HEK293 (cell line): ENCODE data around the gene CYB5B.

Source experiments
- KLF16 ChIP-seq: fragments of 450-650 bp; formaldehyde crosslinking; IDR thresholded peaks from 2 replicates; pipeline ENCODE4 v1.5.1; 2017; ENCODE audit warnings: missing biosample characterization, missing genetic modification characterization
- SCRT2 ChIP-seq: fragments of 450-650 bp; formaldehyde crosslinking; IDR thresholded peaks from 2 replicates; pipeline ENCODE4 v1.5.1; 2016; ENCODE audit warnings: missing biosample characterization, missing genetic modification characterization
- WT1 ChIP-seq: fragments of 450-650 bp; formaldehyde crosslinking; IDR thresholded peaks from 2 replicates; pipeline ENCODE4 v1.5.1; 2016; ENCODE audit warnings: missing biosample characterization, missing genetic modification characterization
- ZNF112 ChIP-seq: fragments of 450-650 bp; formaldehyde crosslinking; IDR thresholded peaks from 2 replicates; pipeline ENCODE4 v1.5.0; 2017; ENCODE audit warnings: missing biosample characterization, missing genetic modification characterization
- ZNF121 ChIP-seq: fragments of 450-650 bp; formaldehyde crosslinking; IDR thresholded peaks from 2 replicates; pipeline ENCODE4 v1.5.1; 2016; ENCODE audit warnings: missing biosample characterization, missing genetic modification characterization
- ZNF2 ChIP-seq: fragments of 450-650 bp; formaldehyde crosslinking; IDR thresholded peaks from 2 replicates; pipeline ENCODE4 v1.5.1; 2016; ENCODE audit warnings: missing biosample characterization, missing genetic modification characterization
- ZNF391 ChIP-seq: fragments of 450-650 bp; formaldehyde crosslinking; IDR thresholded peaks from 2 replicates; pipeline ENCODE4 v1.5.1; 2016; ENCODE audit warnings: low read depth, missing biosample characterization, missing genetic modification characterization, borderline replicate concordance
- ZNF423 ChIP-seq: fragments of 450-650 bp; formaldehyde crosslinking; IDR thresholded peaks from 2 replicates; pipeline ENCODE4 v1.5.1; 2016; ENCODE audit warnings: missing biosample characterization, missing genetic modification characterization
- ZNF639 ChIP-seq: fragments of 450-650 bp; formaldehyde crosslinking; IDR thresholded peaks from 2 replicates; pipeline ENCODE4 v1.5.1; 2016; ENCODE audit warnings: missing biosample characterization, missing genetic modification characterization
- ZSCAN4 ChIP-seq: fragments of 450-650 bp; formaldehyde crosslinking; IDR thresholded peaks from 2 replicates; pipeline ENCODE4 v1.5.1; 2017; ENCODE audit warnings: missing biosample characterization, missing genetic modification characterization
- ZXDB ChIP-seq: fragments of 450-650 bp; formaldehyde crosslinking; IDR thresholded peaks from 2 replicates; pipeline ENCODE4 v1.5.1; 2016; ENCODE audit warnings: missing biosample characterization, missing genetic modification characterization
- TF ChIP-seq, protein P1 (sequence below): fragments of 450-650 bp; formaldehyde crosslinking; IDR thresholded peaks from 2 replicates; pipeline ENCODE4 v1.5.1; 2016; ENCODE audit warnings: missing biosample characterization, missing genetic modification characterization
- TF ChIP-seq, protein P2 (sequence below): fragments of 450-650 bp; formaldehyde crosslinking; IDR thresholded peaks from 2 replicates; pipeline ENCODE4 v1.5.0; 2017; ENCODE audit warnings: missing biosample characterization, missing genetic modification characterization, borderline replicate concordance
- TF ChIP-seq, protein P3 (sequence below): fragments of 450-650 bp; formaldehyde crosslinking; IDR thresholded peaks from 2 replicates; pipeline ENCODE4 v1.5.1; 2017; ENCODE audit warnings: missing biosample characterization, missing genetic modification characterization
- TF ChIP-seq, protein P4 (sequence below): fragments of 450-650 bp; IDR thresholded peaks from 2 replicates; pipeline ENCODE4 v1.5.1; 2018; ENCODE audit warnings: missing biosample characterization, mild to moderate bottlenecking, missing genetic modification characterization

The CYB5B gene

DNA sequence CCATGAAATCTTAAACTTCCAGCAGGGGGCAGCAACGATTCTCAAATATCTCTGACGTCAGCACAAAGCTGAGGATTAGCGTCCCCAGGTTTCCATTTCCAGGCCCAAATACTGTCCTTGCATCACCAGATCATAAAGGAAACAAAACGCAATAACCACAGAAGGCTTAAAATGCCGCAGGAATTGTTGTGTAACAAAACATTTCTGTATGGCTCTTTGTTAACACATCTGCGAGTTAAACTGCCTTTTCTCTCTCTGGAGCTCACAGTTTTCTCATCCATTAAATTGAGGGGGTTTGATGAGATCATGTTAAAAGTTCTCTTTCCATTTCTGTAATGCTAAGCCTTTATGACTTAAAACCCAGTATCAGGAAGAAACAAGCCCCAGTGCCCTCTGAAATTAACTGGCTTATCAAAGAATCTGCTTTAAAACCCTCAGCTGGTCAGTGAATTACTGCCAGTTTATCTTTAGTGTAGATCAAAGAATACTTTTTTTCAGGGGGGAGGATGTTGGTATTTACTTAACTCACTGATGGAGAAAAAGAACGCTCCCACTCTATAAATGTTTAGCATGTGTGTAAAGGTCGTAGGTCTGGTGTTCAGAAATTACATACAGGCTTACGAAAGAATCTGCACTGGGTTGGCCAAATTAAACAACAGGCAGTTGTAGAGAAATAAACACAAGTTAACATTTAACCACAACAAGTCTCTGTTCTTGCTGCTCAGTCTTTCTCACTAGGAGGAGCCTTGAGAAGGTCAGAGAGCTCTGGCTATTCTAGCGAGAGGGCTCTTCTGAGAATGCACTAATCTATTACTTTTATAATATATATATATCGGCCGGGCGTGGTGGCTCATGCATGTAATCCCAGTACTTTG lies 28.0 kb upstream of the CYB5B start (continued):
- TF ChIP-seq, protein P1, sequence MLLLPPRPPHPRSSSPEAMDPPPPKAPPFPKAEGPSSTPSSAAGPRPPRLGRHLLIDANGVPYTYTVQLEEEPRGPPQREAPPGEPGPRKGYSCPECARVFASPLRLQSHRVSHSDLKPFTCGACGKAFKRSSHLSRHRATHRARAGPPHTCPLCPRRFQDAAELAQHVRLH (tag by site-specific recombination) = no peak
- TF ChIP-seq ZNF423 (no peak), WT1 (peak; percentile 51; the same call in 1 of the 2 replicates), ZNF121 (tag by site-specific recombination) (0 out of 2 replicates have a peak, but pooled peaks have one; percentile 5), ZNF112 (tag by site-specific recombination) (0 out of 2 replicates have a peak, but pooled peaks have one; percentile 17), ZNF639 (tag by site-specific recombination) (peak; percentile 39; the same call in 1 of the 2 replicates), ZNF391 (tag by site-specific recombination) (no peak), ZNF2 (tag by site-specific recombination) (peak; percentile 50; the same call in 1 of the 2 replicates), SCRT2 (tag by site-specific recombination) (peak; percentile 59; the same call in 1 of the 2 replicates), ZXDB (tag by site-specific recombination) (peak; percentile 68), ZSCAN4 (no peak), KLF16 (tag by site-specific recombination) (peak; percentile 21; the same call in 1 of the 2 replicates)
- TF ChIP-seq, protein P2, sequence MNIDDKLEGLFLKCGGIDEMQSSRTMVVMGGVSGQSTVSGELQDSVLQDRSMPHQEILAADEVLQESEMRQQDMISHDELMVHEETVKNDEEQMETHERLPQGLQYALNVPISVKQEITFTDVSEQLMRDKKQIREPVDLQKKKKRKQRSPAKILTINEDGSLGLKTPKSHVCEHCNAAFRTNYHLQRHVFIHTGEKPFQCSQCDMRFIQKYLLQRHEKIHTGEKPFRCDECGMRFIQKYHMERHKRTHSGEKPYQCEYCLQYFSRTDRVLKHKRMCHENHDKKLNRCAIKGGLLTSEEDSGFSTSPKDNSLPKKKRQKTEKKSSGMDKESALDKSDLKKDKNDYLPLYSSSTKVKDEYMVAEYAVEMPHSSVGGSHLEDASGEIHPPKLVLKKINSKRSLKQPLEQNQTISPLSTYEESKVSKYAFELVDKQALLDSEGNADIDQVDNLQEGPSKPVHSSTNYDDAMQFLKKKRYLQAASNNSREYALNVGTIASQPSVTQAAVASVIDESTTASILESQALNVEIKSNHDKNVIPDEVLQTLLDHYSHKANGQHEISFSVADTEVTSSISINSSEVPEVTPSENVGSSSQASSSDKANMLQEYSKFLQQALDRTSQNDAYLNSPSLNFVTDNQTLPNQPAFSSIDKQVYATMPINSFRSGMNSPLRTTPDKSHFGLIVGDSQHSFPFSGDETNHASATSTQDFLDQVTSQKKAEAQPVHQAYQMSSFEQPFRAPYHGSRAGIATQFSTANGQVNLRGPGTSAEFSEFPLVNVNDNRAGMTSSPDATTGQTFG (tag by site-specific recombination) = no peak
- TF ChIP-seq, protein P3, sequence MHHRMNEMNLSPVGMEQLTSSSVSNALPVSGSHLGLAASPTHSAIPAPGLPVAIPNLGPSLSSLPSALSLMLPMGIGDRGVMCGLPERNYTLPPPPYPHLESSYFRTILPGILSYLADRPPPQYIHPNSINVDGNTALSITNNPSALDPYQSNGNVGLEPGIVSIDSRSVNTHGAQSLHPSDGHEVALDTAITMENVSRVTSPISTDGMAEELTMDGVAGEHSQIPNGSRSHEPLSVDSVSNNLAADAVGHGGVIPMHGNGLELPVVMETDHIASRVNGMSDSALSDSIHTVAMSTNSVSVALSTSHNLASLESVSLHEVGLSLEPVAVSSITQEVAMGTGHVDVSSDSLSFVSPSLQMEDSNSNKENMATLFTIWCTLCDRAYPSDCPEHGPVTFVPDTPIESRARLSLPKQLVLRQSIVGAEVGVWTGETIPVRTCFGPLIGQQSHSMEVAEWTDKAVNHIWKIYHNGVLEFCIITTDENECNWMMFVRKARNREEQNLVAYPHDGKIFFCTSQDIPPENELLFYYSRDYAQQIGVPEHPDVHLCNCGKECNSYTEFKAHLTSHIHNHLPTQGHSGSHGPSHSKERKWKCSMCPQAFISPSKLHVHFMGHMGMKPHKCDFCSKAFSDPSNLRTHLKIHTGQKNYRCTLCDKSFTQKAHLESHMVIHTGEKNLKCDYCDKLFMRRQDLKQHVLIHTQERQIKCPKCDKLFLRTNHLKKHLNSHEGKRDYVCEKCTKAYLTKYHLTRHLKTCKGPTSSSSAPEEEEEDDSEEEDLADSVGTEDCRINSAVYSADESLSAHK (tag by site-specific recombination) = 0 out of 2 replicates have a peak, but pooled peaks have one; percentile 26
- TF ChIP-seq, protein P4, sequence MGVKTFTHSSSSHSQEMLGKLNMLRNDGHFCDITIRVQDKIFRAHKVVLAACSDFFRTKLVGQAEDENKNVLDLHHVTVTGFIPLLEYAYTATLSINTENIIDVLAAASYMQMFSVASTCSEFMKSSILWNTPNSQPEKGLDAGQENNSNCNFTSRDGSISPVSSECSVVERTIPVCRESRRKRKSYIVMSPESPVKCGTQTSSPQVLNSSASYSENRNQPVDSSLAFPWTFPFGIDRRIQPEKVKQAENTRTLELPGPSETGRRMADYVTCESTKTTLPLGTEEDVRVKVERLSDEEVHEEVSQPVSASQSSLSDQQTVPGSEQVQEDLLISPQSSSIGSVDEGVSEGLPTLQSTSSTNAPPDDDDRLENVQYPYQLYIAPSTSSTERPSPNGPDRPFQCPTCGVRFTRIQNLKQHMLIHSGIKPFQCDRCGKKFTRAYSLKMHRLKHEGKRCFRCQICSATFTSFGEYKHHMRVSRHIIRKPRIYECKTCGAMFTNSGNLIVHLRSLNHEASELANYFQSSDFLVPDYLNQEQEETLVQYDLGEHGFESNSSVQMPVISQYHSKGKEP = no peak
